ENCODE measurements around the gene RCAN2. TPM values are rescaled to one million over a fixed set of nuclear protein-coding genes. Genes with fewer than 3 reads are reported as not detected.

RCAN2 gene
- total and polyA plus RNA-seq, 2 experiments from 2014 or later: 6.0 to 9.3 TPM

DNA sequence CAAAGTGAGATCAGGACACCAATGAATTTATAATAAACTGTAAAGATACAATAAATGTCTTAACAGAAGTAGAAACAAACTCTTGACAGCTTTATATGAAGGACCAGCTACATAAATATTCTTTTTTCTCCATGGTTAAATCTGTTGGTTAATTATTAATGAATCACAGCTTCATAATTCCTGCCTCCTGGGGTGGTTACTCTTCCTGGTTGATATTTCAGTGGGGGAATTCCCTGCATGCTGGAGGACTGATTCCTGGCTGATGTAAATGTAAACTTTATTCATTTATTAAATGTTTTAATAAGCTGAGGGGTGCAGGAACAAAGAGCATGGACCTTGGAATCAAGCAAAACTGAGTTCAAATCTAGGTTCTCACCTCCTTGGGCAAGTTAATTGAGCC is 16.2 kb upstream of the RCAN2 start:
- no peaks in the 10 kb centered on the region for H3K4me1 ChIP-seq (ENCODE audit: insufficient read depth)
- ATAC-seq (no peak), DNase-seq (ENCODE audit: low spot score) (no peak)
- Mint-ChIP-seq H3K27me3 (ENCODE audit: insufficient read depth, low read depth, poor library complexity) (no peaks in the 10 kb centered on the region), H3K27ac (no peak overlapping the region), H3K4me3 (no peak overlapping the region), H3K4me1 (no peaks in the 10 kb centered on the region), H3K9me3 (no peaks in the 10 kb centered on the region), H3K36me3 (ENCODE audit: low read depth) (no peaks in the 10 kb centered on the region)
- no peak overlapping the region for H3K4me3 ChIP-seq
- no peaks in the 10 kb centered on the region for H3K9me2 ChIP-seq (ENCODE audit: insufficient read depth)
- H3K36me3 ChIP-seq (ENCODE audit: insufficient read depth): no peaks in the 10 kb centered on the region
- no peak overlapping the region for H2AFZ ChIP-seq
- no peaks in the 10 kb centered on the region for H3K79me2 ChIP-seq (replicated peaks; ENCODE audit: insufficient read depth)
- no peak overlapping the region for H3K27ac ChIP-seq (ENCODE audit: low read depth)
- no peaks in the 10 kb centered on the region for H4K20me1 ChIP-seq (replicated peaks; ENCODE audit: insufficient read depth)
- no peaks in the 10 kb centered on the region for H3F3A ChIP-seq (replicated peaks; ENCODE audit: low read depth)
- TF ChIP-seq ETS1 (IDR thresholded peaks at IDR 0.05) (no peak), EZH2phosphoT487 (IDR thresholded peaks at IDR 0.05; ENCODE audit: unreplicated experiment) (no peak), POLR2AphosphoS5 (IDR thresholded peaks at IDR 0.05; ENCODE audit: low read depth) (no peak), ZNF331 (CRISPR knock-in tag; IDR thresholded peaks at IDR 0.05; ENCODE audit: low read depth) (no peak), STAT1 (IDR thresholded peaks at IDR 0.05; ENCODE audit: unreplicated experiment) (no peak), CREB1 (CRISPR knock-in tag; IDR thresholded peaks at IDR 0.05; ENCODE audit: low read depth) (no peak), JUNB (IDR thresholded peaks at IDR 0.05; ENCODE audit: unreplicated experiment) (no peak), EZH2 (IDR thresholded peaks at IDR 0.05; ENCODE audit: low read depth, unreplicated experiment) (no peak), NANOG (IDR thresholded peaks at IDR 0.05; ENCODE audit: borderline replicate concordance) (no peak), ZNF114 (CRISPR knock-in tag; IDR thresholded peaks at IDR 0.05) (no peak)
- TF ChIP-seq, protein P1, sequence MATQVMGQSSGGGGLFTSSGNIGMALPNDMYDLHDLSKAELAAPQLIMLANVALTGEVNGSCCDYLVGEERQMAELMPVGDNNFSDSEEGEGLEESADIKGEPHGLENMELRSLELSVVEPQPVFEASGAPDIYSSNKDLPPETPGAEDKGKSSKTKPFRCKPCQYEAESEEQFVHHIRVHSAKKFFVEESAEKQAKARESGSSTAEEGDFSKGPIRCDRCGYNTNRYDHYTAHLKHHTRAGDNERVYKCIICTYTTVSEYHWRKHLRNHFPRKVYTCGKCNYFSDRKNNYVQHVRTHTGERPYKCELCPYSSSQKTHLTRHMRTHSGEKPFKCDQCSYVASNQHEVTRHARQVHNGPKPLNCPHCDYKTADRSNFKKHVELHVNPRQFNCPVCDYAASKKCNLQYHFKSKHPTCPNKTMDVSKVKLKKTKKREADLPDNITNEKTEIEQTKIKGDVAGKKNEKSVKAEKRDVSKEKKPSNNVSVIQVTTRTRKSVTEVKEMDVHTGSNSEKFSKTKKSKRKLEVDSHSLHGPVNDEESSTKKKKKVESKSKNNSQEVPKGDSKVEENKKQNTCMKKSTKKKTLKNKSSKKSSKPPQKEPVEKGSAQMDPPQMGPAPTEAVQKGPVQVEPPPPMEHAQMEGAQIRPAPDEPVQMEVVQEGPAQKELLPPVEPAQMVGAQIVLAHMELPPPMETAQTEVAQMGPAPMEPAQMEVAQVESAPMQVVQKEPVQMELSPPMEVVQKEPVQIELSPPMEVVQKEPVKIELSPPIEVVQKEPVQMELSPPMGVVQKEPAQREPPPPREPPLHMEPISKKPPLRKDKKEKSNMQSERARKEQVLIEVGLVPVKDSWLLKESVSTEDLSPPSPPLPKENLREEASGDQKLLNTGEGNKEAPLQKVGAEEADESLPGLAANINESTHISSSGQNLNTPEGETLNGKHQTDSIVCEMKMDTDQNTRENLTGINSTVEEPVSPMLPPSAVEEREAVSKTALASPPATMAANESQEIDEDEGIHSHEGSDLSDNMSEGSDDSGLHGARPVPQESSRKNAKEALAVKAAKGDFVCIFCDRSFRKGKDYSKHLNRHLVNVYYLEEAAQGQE (IDR thresholded peaks at IDR 0.05; ENCODE audit: unreplicated experiment): no peak
- TF ChIP-seq, protein P2, sequence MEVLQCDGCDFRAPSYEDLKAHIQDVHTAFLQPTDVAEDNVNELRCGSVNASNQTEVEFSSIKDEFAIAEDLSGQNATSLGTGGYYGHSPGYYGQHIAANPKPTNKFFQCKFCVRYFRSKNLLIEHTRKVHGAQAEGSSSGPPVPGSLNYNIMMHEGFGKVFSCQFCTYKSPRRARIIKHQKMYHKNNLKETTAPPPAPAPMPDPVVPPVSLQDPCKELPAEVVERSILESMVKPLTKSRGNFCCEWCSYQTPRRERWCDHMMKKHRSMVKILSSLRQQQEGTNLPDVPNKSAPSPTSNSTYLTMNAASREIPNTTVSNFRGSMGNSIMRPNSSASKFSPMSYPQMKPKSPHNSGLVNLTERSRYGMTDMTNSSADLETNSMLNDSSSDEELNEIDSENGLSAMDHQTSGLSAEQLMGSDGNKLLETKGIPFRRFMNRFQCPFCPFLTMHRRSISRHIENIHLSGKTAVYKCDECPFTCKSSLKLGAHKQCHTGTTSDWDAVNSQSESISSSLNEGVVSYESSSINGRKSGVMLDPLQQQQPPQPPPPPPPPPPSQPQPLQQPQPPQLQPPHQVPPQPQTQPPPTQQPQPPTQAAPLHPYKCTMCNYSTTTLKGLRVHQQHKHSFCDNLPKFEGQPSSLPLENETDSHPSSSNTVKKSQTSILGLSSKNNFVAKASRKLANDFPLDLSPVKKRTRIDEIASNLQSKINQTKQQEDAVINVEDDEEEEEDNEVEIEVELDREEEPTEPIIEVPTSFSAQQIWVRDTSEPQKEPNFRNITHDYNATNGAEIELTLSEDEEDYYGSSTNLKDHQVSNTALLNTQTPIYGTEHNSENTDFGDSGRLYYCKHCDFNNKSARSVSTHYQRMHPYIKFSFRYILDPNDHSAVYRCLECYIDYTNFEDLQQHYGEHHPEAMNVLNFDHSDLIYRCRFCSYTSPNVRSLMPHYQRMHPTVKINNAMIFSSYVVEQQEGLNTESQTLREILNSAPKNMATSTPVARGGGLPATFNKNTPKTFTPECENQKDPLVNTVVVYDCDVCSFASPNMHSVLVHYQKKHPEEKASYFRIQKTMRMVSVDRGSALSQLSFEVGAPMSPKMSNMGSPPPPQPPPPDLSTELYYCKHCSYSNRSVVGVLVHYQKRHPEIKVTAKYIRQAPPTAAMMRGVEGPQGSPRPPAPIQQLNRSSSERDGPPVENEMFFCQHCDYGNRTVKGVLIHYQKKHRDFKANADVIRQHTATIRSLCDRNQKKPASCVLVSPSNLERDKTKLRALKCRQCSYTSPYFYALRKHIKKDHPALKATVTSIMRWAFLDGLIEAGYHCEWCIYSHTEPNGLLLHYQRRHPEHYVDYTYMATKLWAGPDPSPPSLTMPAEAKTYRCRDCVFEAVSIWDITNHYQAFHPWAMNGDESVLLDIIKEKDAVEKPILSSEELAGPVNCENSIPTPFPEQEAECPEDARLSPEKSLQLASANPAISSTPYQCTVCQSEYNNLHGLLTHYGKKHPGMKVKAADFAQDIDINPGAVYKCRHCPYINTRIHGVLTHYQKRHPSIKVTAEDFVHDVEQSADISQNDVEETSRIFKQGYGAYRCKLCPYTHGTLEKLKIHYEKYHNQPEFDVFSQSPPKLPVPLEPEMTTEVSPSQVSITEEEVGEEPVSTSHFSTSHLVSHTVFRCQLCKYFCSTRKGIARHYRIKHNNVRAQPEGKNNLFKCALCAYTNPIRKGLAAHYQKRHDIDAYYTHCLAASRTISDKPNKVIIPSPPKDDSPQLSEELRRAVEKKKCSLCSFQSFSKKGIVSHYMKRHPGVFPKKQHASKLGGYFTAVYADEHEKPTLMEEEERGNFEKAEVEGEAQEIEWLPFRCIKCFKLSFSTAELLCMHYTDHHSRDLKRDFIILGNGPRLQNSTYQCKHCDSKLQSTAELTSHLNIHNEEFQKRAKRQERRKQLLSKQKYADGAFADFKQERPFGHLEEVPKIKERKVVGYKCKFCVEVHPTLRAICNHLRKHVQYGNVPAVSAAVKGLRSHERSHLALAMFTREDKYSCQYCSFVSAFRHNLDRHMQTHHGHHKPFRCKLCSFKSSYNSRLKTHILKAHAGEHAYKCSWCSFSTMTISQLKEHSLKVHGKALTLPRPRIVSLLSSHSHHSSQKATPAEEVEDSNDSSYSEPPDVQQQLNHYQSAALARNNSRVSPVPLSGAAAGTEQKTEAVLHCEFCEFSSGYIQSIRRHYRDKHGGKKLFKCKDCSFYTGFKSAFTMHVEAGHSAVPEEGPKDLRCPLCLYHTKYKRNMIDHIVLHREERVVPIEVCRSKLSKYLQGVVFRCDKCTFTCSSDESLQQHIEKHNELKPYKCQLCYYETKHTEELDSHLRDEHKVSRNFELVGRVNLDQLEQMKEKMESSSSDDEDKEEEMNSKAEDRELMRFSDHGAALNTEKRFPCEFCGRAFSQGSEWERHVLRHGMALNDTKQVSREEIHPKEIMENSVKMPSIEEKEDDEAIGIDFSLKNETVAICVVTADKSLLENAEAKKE (CRISPR knock-in tag; IDR thresholded peaks at IDR 0.05): no peak
- TF ChIP-seq, protein P3, sequence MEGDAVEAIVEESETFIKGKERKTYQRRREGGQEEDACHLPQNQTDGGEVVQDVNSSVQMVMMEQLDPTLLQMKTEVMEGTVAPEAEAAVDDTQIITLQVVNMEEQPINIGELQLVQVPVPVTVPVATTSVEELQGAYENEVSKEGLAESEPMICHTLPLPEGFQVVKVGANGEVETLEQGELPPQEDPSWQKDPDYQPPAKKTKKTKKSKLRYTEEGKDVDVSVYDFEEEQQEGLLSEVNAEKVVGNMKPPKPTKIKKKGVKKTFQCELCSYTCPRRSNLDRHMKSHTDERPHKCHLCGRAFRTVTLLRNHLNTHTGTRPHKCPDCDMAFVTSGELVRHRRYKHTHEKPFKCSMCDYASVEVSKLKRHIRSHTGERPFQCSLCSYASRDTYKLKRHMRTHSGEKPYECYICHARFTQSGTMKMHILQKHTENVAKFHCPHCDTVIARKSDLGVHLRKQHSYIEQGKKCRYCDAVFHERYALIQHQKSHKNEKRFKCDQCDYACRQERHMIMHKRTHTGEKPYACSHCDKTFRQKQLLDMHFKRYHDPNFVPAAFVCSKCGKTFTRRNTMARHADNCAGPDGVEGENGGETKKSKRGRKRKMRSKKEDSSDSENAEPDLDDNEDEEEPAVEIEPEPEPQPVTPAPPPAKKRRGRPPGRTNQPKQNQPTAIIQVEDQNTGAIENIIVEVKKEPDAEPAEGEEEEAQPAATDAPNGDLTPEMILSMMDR (conservative IDR thresholded peaks at IDR 0.05; ENCODE audit: low read depth in 2 of 2): no peak
- no peaks in the 10 kb centered on the region for H3K27me3 ChIP-seq (ENCODE audit: insufficient read depth)
- H3K4me2 ChIP-seq: no peak overlapping the region
